Neural progenitor cell (in vitro differentiated cells): ENCODE measurements around the gene RBBP4.

ENCODE experiments used
- CTCF ChIP-seq: fragments of 200-600 bp; sonication (generic); IDR thresholded peaks from 2 replicates; pipeline ENCODE4 v1.5.1; 2017; ENCODE audit warnings: antibody characterized with exemption, mild to moderate bottlenecking
- EZH2 ChIP-seq: fragments of 200-600 bp; sonication (generic); IDR thresholded peaks from 2 replicates; pipeline ENCODE4 v1.6.1; 2017; ENCODE audit warnings: antibody characterized with exemption, mild to moderate bottlenecking, moderate library complexity
- EZH2phosphoT487 ChIP-seq: fragments of 200-600 bp; sonication (generic); IDR thresholded peaks from 2 replicates; pipeline ENCODE4 v1.6.1; 2017; ENCODE audit warnings: antibody characterized with exemption

DNA sequence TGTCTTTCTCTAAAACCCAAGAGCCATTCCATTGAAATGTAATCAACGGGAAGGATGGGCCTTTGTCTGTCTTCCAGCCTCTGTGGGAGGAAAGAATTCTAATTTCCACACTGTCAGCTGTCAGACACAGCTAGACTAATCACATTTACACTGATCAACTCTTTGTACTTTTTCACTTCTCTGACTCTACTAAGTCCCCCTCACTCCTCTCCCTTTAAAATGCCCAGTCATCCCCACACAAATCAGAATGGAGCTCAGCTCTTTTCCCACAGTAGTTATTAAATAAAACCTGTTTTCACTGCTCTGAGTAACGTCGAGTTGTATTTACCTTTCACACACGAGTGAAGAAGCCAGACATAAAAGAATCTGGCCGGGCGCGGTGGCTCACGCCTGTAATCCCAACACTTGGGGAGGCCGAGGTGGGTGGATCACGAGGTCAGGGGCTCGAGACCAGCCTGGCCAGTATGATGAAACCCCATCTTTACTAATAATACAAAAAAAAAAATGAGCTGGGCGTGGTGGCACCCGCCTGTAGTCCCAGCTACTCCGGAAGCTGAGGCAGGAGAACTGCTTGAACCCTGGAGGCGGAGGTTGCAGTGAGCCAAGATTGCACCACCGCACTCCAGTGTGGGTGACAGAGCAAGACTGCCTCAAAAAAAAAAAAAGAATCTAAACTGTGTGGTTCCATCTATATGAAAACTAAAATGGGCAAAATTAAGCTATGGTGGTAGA, 13.9 kb upstream of the RBBP4 start:
- TF ChIP-seq EZH2phosphoT487 (no peak), CTCF (no peak), EZH2 (no peak)
